Activated T-cell treated with anti-CD3 and anti-CD28 coated beads, Interleukin-2, amount 50 U/mL, for 1 hour (primary cell): Measurements from ENCODE around the gene DNAJC17.

Experiments used
- DNase-seq: peaks from one replicate; pipeline ENCODE4 v3.0.0-alpha.2; 2020

The DNAJC17 gene

DNA sequence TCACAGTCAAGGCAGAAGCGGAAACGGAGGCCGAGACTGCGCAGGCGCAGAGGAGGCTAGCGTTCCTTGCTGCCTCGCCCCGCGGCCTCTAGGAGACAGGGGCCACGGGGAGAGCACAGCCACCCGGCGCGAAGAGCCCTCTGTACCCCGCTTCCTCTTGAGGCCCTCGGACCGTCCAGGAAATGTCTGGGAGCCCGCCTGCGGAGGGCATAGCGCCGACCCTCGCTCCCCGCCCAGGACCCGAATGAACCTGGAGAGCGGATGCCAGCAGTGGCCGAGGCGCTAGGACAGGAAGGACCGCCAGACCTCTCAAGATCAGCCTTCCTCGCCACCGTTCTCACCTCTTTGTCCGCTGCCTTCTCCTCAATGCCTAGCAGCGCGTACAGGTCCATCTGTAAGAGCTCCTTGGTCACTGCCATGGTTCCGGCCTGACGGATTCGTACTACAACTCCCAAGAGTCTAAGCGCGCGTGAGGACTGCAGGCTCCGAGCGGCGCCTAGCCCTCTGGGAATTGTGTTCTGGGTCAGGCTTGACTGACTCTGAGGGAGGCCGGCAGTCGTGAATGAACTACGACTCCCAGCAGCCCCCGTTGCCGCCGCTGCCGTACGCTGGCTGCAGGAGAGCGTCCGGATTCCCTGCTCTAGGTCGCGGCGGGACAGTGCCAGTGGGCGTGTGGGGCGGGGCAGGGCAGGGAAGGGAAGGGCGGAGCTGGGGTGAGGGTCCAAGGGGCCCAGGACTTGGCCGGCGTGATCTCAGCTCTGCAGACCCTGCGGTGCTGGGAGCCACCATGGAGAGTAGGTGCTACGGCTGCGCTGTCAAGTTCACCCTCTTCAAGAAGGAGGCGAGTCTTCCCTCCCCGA lies at the start of gene DNAJC17, which contains the start of gene ZFYVE19:
Gene DNAJC17, minus strand, starts transcription at position 446 of the 860 bp plus-strand sequence. Its CDS starts 27 bp downstream, at position 419.
Gene ZFYVE19, plus strand, starts transcription at position 62 of the 860 bp plus-strand sequence. Its CDS starts 501 bp downstream, at position 563.
- DNase-seq: peak; percentile 92

- DNase-seq: no peak
These were observed 49.5 kb upstream of the DNAJC17 start for GRCh38 chr15:40856746-40857145.

GRCh38 chr15:40855706-40856234 lies 48.5 kb upstream of the DNAJC17 start:
- DNase-seq: no peak

DNA sequence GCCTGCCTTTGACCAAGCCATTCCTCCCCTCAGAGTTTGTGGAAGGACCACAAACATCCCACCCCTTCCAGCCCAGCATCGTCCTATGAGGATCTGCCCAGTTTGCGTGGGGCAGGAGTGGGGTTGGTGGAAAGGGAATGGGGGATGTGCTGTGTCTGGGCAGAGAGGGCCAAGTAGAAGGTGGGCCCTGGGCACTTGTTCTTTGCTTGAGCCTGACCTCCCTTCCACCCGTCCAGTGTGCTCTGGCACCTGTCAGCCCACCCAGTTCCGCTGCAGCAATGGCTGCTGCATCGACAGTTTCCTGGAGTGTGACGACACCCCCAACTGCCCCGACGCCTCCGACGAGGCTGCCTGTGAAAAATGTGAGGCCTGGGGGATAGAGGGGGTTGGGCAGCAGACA lies 46.9 kb upstream of the DNAJC17 start:
- no peak for DNase-seq

- no peak for DNase-seq
These were observed 46.1 kb upstream of the DNAJC17 start for GRCh38 chr15:40853241-40853890.

GRCh38 chr15:40852529-40852928 lies 45.3 kb upstream of the DNAJC17 start:
- DNase-seq: no peak

- no peak for DNase-seq
These were observed 43.4 kb upstream of the DNAJC17 start for GRCh38 chr15:40850576-40851112.

DNA sequence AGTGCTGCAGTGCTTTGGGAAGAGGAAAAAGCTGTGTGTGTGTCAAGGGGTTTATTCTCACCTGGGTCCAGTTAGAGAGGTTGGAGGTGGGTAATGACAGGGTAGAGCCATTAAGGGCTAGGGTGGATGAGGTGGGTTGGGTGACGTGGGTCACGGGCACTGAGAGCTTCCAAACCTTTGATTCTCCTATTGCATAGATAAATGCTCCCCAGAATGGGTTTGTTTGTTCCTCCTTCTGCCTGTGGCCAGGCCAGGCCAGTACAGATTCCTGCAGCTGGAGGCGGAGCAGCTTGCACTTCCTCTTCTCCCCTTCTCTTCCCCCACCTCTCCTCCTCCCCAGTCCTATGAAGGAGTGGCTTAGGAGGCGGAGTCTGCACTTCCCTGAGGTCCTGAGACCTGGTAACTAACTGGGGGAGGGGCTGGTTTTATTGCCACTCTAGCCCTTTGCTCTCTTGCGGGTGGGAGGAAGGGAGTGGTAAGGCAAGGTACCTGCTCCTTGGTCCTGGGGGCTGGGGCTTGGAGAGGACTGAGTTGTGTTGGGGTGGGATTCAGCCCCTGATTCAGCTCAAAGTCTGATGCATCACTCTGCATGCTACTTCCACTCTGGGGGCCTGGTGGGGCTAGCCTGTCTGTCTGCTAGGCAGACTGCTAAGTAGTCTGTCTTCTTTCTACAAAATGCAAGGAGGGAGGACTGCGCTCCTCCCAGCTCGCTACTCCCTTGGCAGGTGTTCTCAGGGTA lies 40.1 kb upstream of the DNAJC17 start:
- DNase-seq: no peak

- no peak for DNase-seq
These were observed 39.6 kb upstream of the DNAJC17 start for GRCh38 chr15:40846841-40847222.

DNA sequence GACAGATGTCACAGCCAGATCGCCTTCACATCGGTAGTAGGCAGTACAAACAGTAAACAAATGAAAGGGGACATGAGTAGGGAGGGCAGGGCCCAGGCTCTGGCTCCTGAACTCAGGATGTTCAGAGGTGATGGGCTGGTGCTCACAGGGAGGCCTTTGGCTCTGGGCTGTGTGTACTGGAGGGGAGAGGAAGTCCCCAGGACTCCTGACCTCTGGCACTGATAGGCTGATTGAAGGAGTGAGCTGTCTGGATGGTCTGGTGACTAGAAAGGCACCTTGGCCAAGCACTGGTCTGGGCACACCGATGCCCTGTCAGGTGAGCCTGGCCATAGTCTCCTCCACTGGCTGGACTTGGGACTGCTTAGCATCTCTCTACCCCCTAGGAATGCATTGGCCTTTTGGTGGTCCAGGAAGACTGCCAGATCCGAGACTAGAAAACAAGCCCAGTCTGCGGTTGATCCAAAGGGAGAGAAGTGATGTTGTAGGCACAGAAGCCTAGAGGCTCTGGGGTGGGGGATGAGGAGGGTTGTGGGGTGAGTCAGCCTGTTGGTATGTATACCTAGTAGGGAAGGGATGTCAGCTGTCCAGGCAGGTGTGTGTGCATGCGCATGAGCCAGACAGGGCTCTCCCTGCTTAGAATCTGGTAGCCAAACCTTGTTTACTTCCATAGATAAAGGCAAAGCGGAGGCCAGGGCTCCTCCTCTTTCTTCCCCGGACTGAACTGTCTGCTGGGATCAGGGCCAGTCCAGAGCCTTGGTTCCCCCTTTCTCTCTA lies 38.4 kb upstream of the DNAJC17 start:
- no peak for DNase-seq

- DNase-seq: no peak
These were observed 37.8 kb upstream of the DNAJC17 start for GRCh38 chr15:40845036-40845435.

GRCh38 chr15:40844696-40845030 lies 37.4 kb upstream of the DNAJC17 start:
- DNase-seq: peak; percentile 50

- peak; percentile 51 for DNase-seq
These were observed 36.8 kb upstream of the DNAJC17 start, which contains the start of gene SPINT1 for GRCh38 chr15:40843885-40844695. SPINT1 (plus strand) TSS chr15:40844048; CDS start chr15:40844555, 507 bp downstream.

- DNase-seq: no peak
These were observed 36.1 kb upstream of the DNAJC17 start for GRCh38 chr15:40843261-40843884.

DNA sequence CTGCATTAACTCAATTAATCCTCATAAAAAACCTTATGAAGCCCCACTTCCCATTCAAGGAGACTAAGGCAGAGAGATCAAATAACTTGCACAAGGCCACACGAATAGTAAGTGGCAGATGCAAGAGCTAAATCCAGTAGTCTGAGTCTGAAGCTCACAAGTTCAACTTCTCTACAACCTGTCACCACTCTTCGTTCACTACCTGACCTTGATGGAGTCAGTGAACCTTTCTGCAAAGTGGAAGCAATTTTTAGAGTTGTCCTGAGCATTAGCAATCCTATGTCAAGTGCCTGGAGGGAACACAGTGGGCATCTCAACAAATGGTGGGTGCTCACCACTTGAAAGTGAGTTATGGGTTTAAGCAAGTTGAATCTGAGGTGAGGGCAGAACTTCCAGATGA lies 34.5 kb upstream of the DNAJC17 start:
- DNase-seq: no peak

GRCh38 chr15:40838756-40839155 lies 31.5 kb upstream of the DNAJC17 start:
- DNase-seq: no peak

GRCh38 chr15:40836020-40836419 lies 28.7 kb upstream of the DNAJC17 start:
- no peak for DNase-seq

DNA sequence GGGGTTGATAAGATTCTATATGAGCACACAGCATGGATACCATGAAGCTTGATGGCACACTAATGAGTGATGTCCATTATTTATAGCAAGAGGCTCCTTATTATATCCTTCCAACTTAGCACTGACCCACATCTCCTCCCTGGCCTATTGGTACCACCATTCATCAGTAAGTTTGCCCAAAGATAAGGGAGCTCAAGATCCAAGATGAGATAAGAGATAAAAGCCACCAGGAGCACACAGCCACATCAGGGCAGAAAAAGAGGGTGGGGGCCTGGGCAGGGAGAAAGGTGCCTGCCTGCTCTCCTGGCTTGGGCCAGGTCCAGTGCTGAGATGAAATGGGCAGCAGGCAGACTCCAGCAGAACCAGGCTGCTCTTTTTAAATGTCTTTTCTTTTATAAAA lies 25.6 kb upstream of the DNAJC17 start:
- DNase-seq: no peak

DNA sequence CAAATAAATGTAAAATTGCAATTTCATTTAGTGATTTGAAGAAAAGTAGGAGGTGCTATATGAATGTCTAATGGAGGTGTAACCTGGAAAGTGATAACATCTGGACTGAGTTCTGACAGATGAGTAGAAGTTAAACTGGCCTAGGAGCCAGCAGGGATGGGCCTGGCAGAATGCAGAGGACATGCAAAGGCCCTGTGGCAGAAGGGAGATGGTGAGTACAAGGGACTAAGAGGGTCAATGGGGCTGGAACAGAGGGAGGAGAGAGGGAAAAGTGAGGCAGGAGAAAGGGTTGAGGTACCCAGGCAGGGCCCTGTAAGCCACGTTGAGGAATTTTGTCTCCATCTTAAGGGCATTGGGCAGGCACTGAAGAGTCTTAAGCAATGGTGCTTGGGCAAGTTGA lies 24.6 kb upstream of the DNAJC17 start:
- DNase-seq: no peak

DNA sequence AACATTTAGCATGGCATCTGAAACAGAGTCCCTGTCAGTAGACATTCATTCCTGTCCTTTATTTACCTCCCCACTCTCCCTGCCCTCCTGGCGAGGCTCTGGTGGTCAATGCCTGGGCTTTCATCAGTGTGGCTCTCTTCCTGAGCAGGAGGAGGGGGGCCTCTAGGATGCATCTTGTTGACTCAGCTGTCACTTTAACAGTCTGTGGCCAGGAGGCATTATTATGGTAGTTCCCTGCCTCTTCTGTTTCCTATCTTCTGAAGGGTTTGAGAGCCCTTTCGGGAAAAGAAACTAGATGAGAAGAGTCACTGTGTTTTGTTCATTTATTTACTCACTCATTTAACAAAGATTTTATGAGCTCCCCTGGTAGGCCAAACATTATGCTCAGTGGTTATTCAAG lies 23.6 kb upstream of the DNAJC17 start:
- no peak for DNase-seq

GRCh38 chr15:40829115-40829514 lies 21.8 kb upstream of the DNAJC17 start:
- DNase-seq: no peak
